ENCODE measurements around the gene PLCB4. TPM values are rescaled to one million over a fixed set of nuclear protein-coding genes. Genes with fewer than 3 reads are reported as not detected.

PLCB4 gene
- polyA plus RNA-seq, 1 donor, result 4.7 TPM

- no peak for DNase-seq (ENCODE audit: low read depth)
Measured at GRCh38 chr20:9444921-9445320, 376.0 kb downstream of the PLCB4 start.

GRCh38 chr20:9447182-9447581, 378.3 kb downstream of the PLCB4 start:
- no peak for DNase-seq (ENCODE audit: low read depth)

- no peak for DNase-seq (ENCODE audit: low read depth)
Measured at GRCh38 chr20:9453201-9453600, 384.3 kb downstream of the PLCB4 start.

- no peak for DNase-seq (ENCODE audit: low read depth)
Measured at GRCh38 chr20:9454791-9455190, 385.9 kb downstream of the PLCB4 start.

DNA sequence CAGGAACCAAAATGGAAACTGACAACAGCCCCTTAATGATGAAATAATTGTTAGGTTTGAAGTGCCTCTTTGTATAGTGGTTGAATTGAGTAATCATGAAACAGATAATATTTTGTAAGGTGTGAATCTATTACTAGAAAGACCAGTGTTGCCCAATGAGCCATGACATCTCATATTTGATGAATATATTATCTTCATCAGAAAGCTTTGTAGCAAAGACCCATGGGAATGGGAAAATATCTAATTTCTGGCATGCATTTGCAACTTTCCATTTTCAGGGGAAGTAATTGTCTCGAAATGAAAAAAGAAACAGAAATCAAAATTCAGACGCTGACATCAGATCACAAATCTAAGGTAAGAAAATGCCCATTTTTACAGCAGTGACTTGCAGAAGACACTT, 388.2 kb downstream of the PLCB4 start:
- DNase-seq (ENCODE audit: low read depth), result no peak

DNA sequence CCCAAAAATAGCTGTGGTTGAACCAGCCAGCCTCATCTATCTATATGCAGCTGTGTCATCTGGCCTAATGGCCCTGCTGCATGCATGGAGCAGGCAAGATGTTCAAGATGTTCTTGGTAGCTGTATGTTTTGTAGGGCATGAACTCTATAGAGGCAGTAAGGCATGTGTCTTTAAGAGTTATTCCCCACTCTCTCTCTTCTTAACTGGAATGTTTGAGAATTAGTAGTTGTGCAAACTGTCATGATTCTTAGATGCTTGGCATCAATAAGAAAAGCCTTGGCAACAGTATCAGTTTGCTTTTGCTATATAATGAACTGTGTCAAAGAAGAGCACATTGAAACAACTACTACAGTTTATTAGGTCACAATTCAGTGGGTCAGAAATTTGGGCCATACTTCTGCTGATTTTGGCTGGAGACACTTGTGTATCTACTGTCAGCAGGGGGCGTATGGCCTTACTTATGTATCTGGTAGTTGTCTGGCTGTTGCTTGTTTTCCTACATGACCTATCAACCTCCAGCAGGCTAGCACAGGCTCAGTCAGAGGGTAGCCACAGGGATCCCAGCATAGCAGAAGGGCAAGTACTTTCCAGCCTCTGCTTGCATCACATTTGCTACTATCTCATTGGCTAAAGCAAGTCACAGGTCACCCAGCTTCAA, 389.4 kb downstream of the PLCB4 start:
- DNase-seq (ENCODE audit: low read depth), result no peak

DNA sequence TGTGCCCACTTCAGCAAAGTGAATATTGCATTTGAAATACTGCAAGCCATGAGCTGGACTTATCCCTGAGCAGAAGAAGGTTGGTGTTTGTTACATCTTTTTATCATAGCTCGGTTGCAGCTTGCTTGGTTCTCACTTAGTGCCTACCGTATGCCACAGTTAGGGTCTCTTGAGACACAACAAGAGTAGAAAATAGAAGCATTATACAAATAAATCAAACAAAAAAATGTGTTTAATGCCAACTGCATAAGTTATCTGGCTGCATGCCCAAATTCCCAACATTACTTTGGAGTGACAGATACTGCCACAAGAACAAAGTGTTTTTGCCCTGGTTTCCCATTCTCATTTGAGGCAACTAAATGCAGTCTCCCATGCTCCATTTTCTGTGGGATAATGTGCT, 391.6 kb downstream of the PLCB4 start:
- no peak for DNase-seq (ENCODE audit: low read depth)

DNA sequence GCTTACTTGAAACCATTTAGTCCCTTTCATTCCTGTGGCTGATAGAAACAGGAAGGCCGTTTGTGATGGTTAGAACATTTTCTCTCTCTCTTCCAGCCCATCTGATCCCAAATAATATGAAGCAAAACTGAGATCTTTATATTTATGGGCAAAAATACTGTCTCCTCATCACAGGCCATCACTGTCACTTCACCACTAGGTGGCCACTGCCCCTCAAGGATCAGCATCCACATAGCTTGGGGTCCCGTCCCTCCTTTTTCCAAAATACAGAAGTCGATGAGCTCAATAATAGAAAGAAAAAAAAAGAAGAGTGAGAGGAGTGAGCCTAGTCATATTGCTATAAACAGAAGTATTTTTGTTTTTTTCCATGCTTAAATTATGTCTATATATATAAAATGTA, 399.1 kb downstream of the PLCB4 start:
- no peak for DNase-seq (ENCODE audit: low read depth)

GRCh38 chr20:9474835-9475415, 406.0 kb downstream of the PLCB4 start:
- DNase-seq (ENCODE audit: low read depth), result no peak

DNA sequence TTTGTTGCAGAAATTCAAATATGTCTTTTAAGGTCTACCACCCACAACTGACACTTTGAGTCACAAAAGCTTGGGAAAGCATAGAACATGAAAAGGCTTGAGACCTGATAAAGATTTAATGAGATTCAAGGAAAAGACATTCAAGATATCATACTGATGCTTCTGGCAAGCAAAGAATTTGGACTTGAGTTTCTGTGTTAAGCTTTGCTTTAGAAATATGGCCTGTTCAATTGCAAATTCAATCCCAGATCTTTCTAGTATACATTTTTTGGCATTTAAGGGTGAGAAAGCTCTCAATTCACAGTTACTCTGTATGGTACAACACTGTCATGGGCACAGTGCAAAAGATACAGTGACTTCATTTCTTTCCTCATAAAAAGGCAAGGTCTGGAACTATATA, 406.6 kb downstream of the PLCB4 start:
- DNase-seq (ENCODE audit: low read depth), result no peak

DNA sequence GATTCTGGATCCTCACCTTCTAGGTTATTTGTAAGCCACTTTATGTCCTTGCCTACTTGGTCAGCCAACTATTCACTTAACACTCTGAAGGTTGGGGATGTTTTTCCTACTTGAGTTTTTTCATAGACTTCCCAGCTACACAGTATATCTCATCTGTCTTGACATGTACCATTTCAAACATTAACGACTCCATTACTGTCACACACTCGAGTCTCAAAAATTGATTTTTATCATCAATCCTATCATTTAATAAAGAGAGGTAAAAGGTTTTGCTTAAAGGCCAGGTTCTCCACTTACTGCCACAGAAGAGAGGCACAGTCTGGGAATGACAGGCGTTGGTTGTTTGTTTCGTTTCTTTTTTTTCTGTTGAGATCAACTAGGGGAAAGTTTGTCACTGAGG, 407.3 kb downstream of the PLCB4 start:
- no peak for DNase-seq (ENCODE audit: low read depth)

DNA sequence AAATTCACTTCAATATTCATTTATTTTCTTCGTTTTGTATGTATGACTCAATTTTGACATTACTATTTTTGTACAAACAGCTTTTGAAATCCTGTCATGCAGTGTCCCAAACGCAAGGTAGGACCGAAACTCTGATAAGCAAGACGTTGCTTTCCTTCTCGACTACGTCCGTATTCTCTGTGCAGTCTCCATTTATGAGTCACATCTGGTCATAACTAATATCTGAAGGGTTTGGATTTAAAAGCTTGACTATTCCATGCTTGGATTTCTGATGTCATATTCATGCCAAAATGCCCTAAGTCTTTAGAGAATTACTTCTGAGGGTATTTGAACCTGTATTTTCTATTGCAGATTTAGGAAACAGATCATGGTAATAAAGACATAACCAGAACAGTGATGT, 407.8 kb downstream of the PLCB4 start:
- DNase-seq (ENCODE audit: low read depth), result no peak

DNA sequence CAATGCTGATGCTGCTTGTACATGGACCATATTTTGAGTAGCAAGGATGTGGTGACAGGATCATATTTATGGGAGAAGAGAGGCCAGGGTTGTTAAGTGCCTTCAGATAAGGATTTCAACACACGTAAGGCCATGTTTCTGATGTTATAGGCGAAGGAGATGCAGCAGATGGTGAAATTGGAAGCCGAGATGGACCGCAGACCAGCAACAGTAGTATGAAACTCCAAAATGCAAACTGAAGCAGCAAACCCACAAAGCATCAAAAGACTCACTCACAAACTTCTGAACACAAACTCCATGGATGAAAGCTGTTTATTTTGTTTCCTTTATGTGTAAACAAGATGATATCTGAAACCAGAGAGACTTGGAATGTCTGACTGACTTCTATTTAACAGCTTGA, 409.9 kb downstream of the PLCB4 start:
- no peak for DNase-seq (ENCODE audit: low read depth)

DNA sequence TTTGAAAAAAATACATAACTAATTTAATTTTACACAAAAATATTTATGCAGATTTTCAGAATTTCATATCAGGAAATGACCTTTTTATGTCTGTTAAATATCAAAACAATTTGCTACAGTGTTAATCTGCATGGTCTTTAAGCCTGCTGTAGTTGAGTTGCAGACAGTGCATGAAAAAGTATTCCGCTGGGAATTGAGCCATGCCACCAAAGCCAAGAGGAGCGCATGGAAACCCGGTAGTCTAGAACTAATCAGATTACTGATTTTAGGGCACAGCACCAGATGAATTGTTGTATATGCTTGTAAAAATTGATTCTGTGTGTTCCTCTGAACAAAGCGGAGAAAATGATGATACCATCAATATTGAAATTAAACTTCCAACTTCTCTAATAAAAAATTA, 411.2 kb downstream of the PLCB4 start:
- DNase-seq (ENCODE audit: low read depth), result no peak

DNA sequence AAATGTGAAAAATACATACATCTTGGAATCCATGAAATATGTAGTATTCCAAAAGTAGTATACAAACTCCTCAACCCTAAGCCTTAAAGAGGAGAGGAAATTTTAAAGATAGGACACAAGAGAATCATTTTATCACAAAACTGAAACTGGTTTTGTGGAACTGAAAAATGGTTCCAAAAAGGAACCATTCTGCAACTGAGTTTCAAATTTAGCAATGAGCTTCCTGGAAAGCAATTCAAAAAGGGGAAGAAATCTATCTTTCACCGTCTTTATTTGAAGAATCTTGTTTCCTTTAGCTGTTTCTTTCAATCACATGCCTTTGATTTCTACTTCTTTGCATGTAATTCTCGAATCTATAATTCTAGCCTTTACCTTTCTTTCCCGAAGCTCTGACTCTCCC, 413.3 kb downstream of the PLCB4 start:
- no peak for DNase-seq (ENCODE audit: low read depth)

GRCh38 chr20:9483131-9483530, 414.2 kb downstream of the PLCB4 start:
- no peak for DNase-seq (ENCODE audit: low read depth)

- no peak for DNase-seq (ENCODE audit: low read depth)
Measured at GRCh38 chr20:9485614-9486340, 416.9 kb downstream of the PLCB4 start.

GRCh38 chr20:9487231-9487630, 418.3 kb downstream of the PLCB4 start:
- no peak for DNase-seq (ENCODE audit: low read depth)

DNA sequence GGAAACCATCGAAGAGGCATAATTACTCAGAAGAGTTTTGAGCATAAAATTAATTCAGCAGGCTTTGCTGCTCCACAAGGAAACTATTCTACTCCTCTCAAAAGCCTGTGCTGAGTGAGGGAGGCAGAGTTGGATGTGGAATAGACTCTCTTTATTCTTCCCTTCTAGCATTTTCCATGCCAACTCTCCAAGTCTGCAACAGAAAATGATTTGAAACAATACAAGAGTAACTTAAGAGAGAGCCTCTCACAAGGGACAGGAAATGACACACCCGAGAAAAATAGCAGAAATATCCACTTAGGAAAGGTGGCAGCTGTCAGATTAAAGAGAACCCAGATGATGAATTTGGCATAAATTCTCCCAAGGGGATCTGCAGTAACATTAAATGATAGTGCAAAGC, 419.2 kb downstream of the PLCB4 start:
- DNase-seq (ENCODE audit: low read depth), result no peak

GRCh38 chr20:9490161-9490560, 421.3 kb downstream of the PLCB4 start:
- DNase-seq (ENCODE audit: low read depth), result no peak

DNA sequence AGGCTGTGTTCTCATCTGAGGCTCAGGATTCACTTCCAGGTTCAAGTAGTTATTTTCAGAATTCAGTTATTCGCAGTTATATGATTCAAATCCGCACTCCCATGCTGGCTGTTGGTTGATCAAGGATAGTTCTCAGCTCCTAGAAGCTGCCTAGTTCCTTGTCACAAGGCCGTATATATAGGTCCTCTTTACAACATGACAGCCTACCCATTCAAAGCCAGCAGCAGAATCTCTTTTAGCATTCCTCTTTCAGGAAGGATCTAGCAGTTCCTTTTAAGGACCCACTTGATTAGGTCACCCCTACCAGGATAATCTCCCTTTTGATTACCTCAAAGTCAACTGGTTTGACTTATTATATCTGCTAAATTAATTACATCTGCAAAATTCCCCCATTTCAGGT, 421.7 kb downstream of the PLCB4 start:
- DNase-seq (ENCODE audit: low read depth), result no peak

GRCh38 chr20:9491324-9491723, 422.4 kb downstream of the PLCB4 start:
- no peak for DNase-seq (ENCODE audit: low read depth)

- DNase-seq (ENCODE audit: low read depth), result no peak
Measured at GRCh38 chr20:9492067-9492466, 423.2 kb downstream of the PLCB4 start.
